ENCODE data around the gene PLCB1. TPM values are rescaled to one million over a fixed set of nuclear protein-coding genes. Genes with fewer than 3 reads are reported as not detected.

Gene PLCB1
- total and polyA plus RNA-seq, 8 donors = 8.8 to 27.7 (median 19.2) TPM

GRCh38 chr20:8357703-8358102, 225.6 kb downstream of the PLCB1 start:
- Histone ChIP-seq H3K4me3 (no peak overlapping the region), H3K4me1 (peaks cover 0 to 4% of the 10 kb centered on the region in 2 donors), H3K9me3 (no peaks in the 10 kb centered on the region), H3K27me3 (no peaks in the 10 kb centered on the region), H3K36me3 (no peaks in the 10 kb centered on the region), H3K27ac (no peak overlapping the region)
- intact Hi-C loops (cut with DNase I) = no loop called here
- ATAC-seq = no peak
- TF ChIP-seq, protein P1, sequence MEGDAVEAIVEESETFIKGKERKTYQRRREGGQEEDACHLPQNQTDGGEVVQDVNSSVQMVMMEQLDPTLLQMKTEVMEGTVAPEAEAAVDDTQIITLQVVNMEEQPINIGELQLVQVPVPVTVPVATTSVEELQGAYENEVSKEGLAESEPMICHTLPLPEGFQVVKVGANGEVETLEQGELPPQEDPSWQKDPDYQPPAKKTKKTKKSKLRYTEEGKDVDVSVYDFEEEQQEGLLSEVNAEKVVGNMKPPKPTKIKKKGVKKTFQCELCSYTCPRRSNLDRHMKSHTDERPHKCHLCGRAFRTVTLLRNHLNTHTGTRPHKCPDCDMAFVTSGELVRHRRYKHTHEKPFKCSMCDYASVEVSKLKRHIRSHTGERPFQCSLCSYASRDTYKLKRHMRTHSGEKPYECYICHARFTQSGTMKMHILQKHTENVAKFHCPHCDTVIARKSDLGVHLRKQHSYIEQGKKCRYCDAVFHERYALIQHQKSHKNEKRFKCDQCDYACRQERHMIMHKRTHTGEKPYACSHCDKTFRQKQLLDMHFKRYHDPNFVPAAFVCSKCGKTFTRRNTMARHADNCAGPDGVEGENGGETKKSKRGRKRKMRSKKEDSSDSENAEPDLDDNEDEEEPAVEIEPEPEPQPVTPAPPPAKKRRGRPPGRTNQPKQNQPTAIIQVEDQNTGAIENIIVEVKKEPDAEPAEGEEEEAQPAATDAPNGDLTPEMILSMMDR (IDR thresholded peaks at IDR 0.05) = no peak
- DNase-seq = no peak

DNA sequence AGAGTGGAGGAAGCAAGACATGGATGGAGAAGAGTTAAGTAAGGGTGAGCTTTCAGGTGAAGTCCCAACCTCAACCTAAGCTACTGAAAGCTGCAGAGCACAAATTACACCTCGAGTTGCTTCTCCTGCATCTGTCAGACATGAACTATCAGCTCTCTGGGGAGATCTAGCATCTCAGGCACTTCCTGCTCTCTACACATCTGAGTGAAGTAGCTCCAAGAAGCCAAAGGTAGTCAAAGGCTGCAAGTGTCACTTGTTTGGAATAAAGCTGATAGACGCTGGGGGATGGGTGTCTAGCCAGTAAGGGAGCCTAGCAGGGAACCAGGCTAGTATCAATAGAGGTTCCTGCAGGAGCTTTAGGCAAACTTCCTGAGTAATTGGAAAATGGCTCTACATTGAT, 228.0 kb downstream of the PLCB1 start:
- H3K9me3 ChIP-seq = no peaks in the 10 kb centered on the region
- intact Hi-C loops (cut with DNase I) = no loop called here
- no peak for DNase-seq
- H3K27me3 ChIP-seq = no peaks in the 10 kb centered on the region
- H3K27ac ChIP-seq = no peak overlapping the region
- peaks cover 0 to 4% of the 10 kb centered on the region in 2 donors for H3K4me1 ChIP-seq
- ATAC-seq = no peak
- H3K4me3 ChIP-seq = no peak overlapping the region
- no peaks in the 10 kb centered on the region for H3K36me3 ChIP-seq
- TF ChIP-seq, protein P1 (IDR thresholded peaks at IDR 0.05) = no peak

- intact Hi-C loops (cut with DNase I) = no loop called here
- DNase-seq (no peak), ATAC-seq (no peak)
- TF ChIP-seq, protein P1 (IDR thresholded peaks at IDR 0.05) = no peak
- no peak overlapping the region for H3K4me3 ChIP-seq
- no peak overlapping the region for H3K27ac ChIP-seq
- H3K36me3 ChIP-seq = no peaks in the 10 kb centered on the region
- H3K9me3 ChIP-seq = no peaks in the 10 kb centered on the region
- H3K4me1 ChIP-seq = peaks cover 0 to 4% of the 10 kb centered on the region in 2 donors
- H3K27me3 ChIP-seq = no peaks in the 10 kb centered on the region
These were observed 229.1 kb downstream of the PLCB1 start for GRCh38 chr20:8361006-8361652.

- no peak for DNase-seq
These were observed 229.7 kb downstream of the PLCB1 start for GRCh38 chr20:8361779-8362178.

DNA sequence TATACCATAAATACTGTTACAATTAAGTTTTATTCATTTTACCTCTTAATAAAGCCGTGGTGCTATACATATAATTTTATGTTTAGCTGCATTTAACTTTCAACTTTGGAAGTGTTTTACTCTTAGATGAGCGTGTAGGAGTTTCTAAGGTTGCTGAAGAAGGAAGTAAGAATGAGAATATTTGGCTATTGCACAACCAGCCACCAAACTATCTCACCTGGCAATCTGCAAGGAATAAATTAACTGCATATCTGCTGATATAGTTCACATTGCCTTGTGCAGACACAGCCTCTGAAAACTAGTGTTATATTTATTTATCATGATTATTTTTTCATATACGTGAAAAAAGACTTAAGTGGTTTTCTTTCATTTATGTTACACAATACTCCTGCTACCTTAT, 230.4 kb downstream of the PLCB1 start:
- ATAC-seq (no peak), DNase-seq (no peak)
- Histone ChIP-seq H3K27ac (no peak overlapping the region), H3K4me3 (no peak overlapping the region), H3K27me3 (no peaks in the 10 kb centered on the region), H3K36me3 (no peaks in the 10 kb centered on the region), H3K9me3 (no peaks in the 10 kb centered on the region), H3K4me1 (no peaks in the 10 kb centered on the region)
- intact Hi-C loops (cut with DNase I) = no loop called here
- TF ChIP-seq, protein P1 (IDR thresholded peaks at IDR 0.05) = no peak

More at GRCh38 chr20:8361779-8362178, 229.7 kb downstream of the PLCB1 start:
- Histone ChIP-seq H3K27ac (no peak overlapping the region), H3K4me3 (no peak overlapping the region), H3K36me3 (no peaks in the 10 kb centered on the region), H3K27me3 (no peaks in the 10 kb centered on the region), H3K9me3 (no peaks in the 10 kb centered on the region), H3K4me1 (peaks cover 0 to 2% of the 10 kb centered on the region in 2 donors)
- TF ChIP-seq, protein P1 (IDR thresholded peaks at IDR 0.05) = no peak
- intact Hi-C loops (cut with DNase I) = no loop called here
- ATAC-seq = no peak
